Measurements from ENCODE around the gene CORO2A. TPM values are rescaled to one million over a fixed set of nuclear protein-coding genes. Genes with fewer than 3 reads are reported as not detected.
"Not testable (repeated sequence)": the region's sequence is repeated elsewhere in the genome, so short reads cannot be mapped to it uniquely, and the experiment has no call there.

CORO2A gene
- total and polyA plus RNA-seq, 10 donors = 1.3 to 11.0 (median 6.1) TPM

DNA sequence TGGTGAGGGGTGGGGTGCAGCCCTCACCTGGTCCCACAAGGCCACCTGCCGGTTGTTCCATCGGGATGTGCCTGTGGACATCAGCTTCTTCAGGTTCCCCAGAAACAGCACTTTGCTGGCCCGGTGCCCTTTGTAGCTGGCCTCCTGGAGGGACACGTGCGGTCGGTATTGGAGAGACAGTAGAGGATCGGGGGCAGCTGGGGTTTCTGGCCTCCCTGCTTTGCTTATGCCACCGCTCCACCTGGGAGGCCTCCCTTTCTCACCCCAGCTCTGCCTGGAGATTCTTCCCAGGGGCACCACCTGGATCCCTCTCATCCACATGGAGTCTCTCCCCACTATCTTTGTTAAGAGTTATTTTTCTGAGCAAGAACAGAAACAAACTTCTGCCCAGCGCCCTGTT, 60.3 kb downstream of the CORO2A start:
- no peaks in the 10 kb centered on the region for H3K9me3 ChIP-seq
- H3K27ac ChIP-seq = no peak overlapping the region
- H3K4me3 ChIP-seq = no peak overlapping the region
- H3K4me1 ChIP-seq = peaks cover 6 to 25% (median 21%) of the 10 kb centered on the region in 6 donors
- DNase-seq = no peak
- WGBS, 5 donors = 93 to 96% (median 95%) methylated on average over 9 of the region's 9 CpGs
- H3K27me3 ChIP-seq (replicated peaks in 1 of 7) = no peaks in the 10 kb centered on the region
- peaks cover 0 to 86% (median 0%) of the 10 kb centered on the region in 6 donors for H3K36me3 ChIP-seq
- intact Hi-C loops (cut with DNase I; ENCODE audit: low total_unique reads) = no loop called here
- no peak for TF ChIP-seq POLR2AphosphoS5 (IDR thresholded peaks at IDR 0.05)
- TF ChIP-seq POLR2A (IDR thresholded peaks at IDR 0.05) = no peak
- TF ChIP-seq, protein P1, sequence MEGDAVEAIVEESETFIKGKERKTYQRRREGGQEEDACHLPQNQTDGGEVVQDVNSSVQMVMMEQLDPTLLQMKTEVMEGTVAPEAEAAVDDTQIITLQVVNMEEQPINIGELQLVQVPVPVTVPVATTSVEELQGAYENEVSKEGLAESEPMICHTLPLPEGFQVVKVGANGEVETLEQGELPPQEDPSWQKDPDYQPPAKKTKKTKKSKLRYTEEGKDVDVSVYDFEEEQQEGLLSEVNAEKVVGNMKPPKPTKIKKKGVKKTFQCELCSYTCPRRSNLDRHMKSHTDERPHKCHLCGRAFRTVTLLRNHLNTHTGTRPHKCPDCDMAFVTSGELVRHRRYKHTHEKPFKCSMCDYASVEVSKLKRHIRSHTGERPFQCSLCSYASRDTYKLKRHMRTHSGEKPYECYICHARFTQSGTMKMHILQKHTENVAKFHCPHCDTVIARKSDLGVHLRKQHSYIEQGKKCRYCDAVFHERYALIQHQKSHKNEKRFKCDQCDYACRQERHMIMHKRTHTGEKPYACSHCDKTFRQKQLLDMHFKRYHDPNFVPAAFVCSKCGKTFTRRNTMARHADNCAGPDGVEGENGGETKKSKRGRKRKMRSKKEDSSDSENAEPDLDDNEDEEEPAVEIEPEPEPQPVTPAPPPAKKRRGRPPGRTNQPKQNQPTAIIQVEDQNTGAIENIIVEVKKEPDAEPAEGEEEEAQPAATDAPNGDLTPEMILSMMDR (IDR thresholded peaks at IDR 0.05 in 8 of 11, conservative IDR thresholded peaks at IDR 0.05 in 3 of 11) = no peak

DNA sequence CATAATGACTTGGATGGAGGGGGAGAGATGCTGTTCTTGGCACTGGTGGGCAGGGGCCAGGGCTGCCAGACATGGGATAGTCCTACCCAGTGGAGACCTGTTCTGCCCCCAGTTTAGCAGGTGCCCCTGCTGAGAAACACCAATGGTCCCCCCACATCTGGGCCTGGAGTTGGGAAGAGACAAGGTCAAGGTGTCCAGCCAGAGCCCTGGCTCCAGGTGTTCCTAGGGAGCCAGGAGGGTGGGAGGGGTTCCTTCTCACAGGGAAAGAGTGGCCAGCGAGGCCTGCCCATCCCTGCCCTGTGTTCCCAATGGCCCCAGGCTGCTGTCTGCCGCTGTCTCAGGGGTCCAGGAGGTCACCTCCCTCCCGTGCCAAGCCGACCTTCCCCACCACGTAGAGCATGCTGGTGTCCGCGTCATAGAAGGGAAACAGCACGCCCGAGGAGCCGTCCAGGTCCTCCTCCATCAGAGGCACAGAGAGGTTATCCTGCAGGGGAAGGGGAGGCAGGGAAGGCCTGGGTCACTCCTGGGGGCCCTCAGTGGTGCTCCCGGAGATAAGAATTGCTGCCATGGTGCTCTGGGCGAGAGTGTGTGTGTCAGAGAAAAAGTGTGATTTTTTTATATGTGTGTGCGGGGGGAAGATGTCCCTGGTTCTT, 61.7 kb downstream of the CORO2A start:
- H3K27ac ChIP-seq = peak overlapping the region in 4 of 8 donors; percentile 7 to 84 (median 64)
- H3K36me3 ChIP-seq = peaks cover 0 to 86% (median 0%) of the 10 kb centered on the region in 6 donors
- H3K9me3 ChIP-seq = no peaks in the 10 kb centered on the region
- intact Hi-C loops (cut with DNase I; ENCODE audit: low total_unique reads) = no loop called here
- no peak for DNase-seq
- 91 to 93% (median 92%) methylated on average over 7 to 13 of the region's 13 CpGs for WGBS, 5 donors
- H3K4me1 ChIP-seq = peaks cover 6 to 25% (median 21%) of the 10 kb centered on the region in 6 donors
- H3K27me3 ChIP-seq (replicated peaks in 1 of 7) = no peaks in the 10 kb centered on the region
- no peak overlapping the region for H3K4me3 ChIP-seq
- no peak for TF ChIP-seq POLR2A (IDR thresholded peaks at IDR 0.05)
- TF ChIP-seq POLR2AphosphoS5 (IDR thresholded peaks at IDR 0.05) = no peak
- TF ChIP-seq, protein P1 (IDR thresholded peaks at IDR 0.05 in 8 of 11, conservative IDR thresholded peaks at IDR 0.05 in 3 of 11) = no peak

DNA sequence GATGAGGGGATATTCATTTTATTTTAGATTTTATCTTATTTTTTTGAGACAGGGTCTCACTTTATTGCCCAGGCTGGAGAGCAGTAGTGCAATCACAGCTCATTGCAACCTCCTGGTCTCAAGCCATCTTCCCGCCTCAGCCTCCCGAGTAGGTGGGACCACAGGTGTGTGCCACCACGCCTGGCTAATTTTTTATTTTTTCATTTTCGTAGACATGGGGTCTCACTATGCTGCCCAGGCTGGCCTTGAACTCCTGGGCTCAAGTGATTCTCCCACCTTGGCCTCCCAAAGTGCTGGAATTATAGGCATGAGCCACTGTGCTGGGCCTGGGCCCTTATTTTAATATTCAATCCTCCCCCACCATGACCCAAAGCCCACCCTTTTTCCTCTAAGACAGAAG, 62.4 kb downstream of the CORO2A start:
- 80 to 97% (median 90%) methylated on average over 4 of the region's 4 CpGs for WGBS, 5 donors
- Histone ChIP-seq H3K4me1 (peaks cover 6 to 25% (median 21%) of the 10 kb centered on the region in 6 donors), H3K27ac (peak overlapping the region in 5 of 8 donors; percentile 27 to 84 (median 74)), H3K36me3 (peaks cover 0 to 86% (median under 1%) of the 10 kb centered on the region in 6 donors)
- intact Hi-C loops (cut with DNase I; ENCODE audit: low total_unique reads); H3K27me3 ChIP-seq (replicated peaks in 1 of 7); H3K9me3 ChIP-seq; H3K4me3 ChIP-seq; DNase-seq: not testable (repeated sequence)

DNA sequence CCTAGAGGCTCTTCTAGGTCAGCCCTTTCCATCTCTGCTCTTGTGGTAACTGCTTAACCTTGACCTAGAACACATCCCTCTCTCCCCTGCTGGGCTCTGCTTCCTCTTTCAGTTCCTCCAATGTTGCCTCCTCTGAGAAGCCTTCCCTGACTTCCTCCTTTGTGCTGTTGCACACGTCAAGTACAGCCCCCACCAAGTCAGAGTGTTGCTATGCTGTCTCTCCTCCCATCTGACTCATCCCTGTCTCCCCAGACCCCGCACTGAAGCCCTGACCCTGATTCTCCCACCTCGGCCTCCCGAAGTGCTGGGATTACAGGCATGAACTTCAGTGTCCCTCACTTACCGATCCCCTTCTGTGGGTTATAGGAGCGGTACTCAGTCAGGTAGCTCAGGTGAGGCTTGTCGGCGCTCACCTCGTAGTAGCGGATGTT, 63.0 kb downstream of the CORO2A start:
- DNase-seq = peak; percentile 81
- Histone ChIP-seq H3K4me3 (peak overlapping the region in 1 of 8 donors; percentile 8), H3K27me3 (replicated peaks in 1 of 7) (no peaks in the 10 kb centered on the region), H3K4me1 (peaks cover 6 to 25% (median 21%) of the 10 kb centered on the region in 6 donors), H3K27ac (peak overlapping the region in 7 of 8 donors; percentile 27 to 84 (median 64)), H3K9me3 (no peaks in the 10 kb centered on the region), H3K36me3 (peaks cover 0 to 86% (median 2%) of the 10 kb centered on the region in 6 donors)
- no peak for TF ChIP-seq POLR2A (IDR thresholded peaks at IDR 0.05)
- peak in 1 of 3 donors; percentile 85 for TF ChIP-seq POLR2AphosphoS5 (IDR thresholded peaks at IDR 0.05)
- TF ChIP-seq, protein P1 (IDR thresholded peaks at IDR 0.05 in 8 of 11, conservative IDR thresholded peaks at IDR 0.05 in 3 of 11) = no peak
- intact Hi-C loops (cut with DNase I; ENCODE audit: low total_unique reads) = no loop called here
- WGBS, 5 donors = 79 to 87% (median 81%) methylated on average over 10 of the region's 10 CpGs

Data from spleen (tissue), 11 donors.